Right atrium auricular region (tissue), 2 donors: ENCODE data around the gene PRRC1. TPM values are rescaled to one million over a fixed set of nuclear protein-coding genes. Genes with fewer than 3 reads are reported as not detected.

ENCODE experiments used
- DNase-seq: peaks from one replicate; pipeline ENCODE4 v3.0.0-alpha.2; 2019; ENCODE audit warnings: low spot score
- H3K27ac ChIP-seq, 2 donors: fragments of 200-600 bp; sonication (generic); 1 replicate in 1 of 2; 2 replicates in 1 of 2; pipeline ENCODE4 v1.5.1; 2016 to 2019
- H3K27me3 ChIP-seq, 2 donors: fragments of 200-600 bp; sonication (generic); one replicate each; pipeline versions ENCODE4 v1.5.1 to v1.6.0; 2017 to 2019
- H3K36me3 ChIP-seq: fragments of 200-600 bp; sonication (generic); one replicate; pipeline ENCODE4 v1.5.1; 2016
- H3K4me1 ChIP-seq, 2 donors: fragments of 200-600 bp; sonication (generic); one replicate each; pipeline versions ENCODE4 v1.5.1 to v1.6.0; 2017 to 2019
- H3K4me3 ChIP-seq, 2 donors: fragments of 200-600 bp; sonication (generic); 1 replicate in 1 of 2; 2 replicates in 1 of 2; pipeline ENCODE4 v1.5.1; 2017 to 2019; ENCODE audit warnings: mild to moderate bottlenecking in 1 of 2, moderate library complexity in 1 of 2
- H3K9me3 ChIP-seq, 2 donors: fragments of 200-600 bp; sonication (generic); one replicate each; pipeline ENCODE4 v1.5.1; 2019
- CTCF ChIP-seq, 2 donors: fragments of 200-600 bp; sonication (generic); IDR thresholded peaks; one replicate each; pipeline ENCODE4 v1.5.1; 2019; ENCODE audit warnings: antibody characterized with exemption in 2 of 2
- total RNA-seq, 2 donors: library from RNA; depleted of rRNA; stranded (reverse); fragments of >200 nt; gene quantifications; one replicate each; pipeline ENCODE4 v1.1.0, GENCODE V29; 2016

Gene PRRC1
- total RNA-seq, 2 donors from 2014 or later: 19.3 to 34.6 TPM

- Histone ChIP-seq H3K4me1 (no peaks in the 10 kb centered on the region), H3K27ac (no peak overlapping the region), H3K9me3 (no peaks in the 10 kb centered on the region), H3K36me3 (no peaks in the 10 kb centered on the region), H3K27me3 (no peaks in the 10 kb centered on the region), H3K4me3 (no peak overlapping the region)
- no peak for DNase-seq
- TF ChIP-seq CTCF (IDR thresholded peaks at IDR 0.05): no peak
Observed at GRCh38 chr5:127498548-127498947, 18.9 kb upstream of the PRRC1 start.

- TF ChIP-seq CTCF (IDR thresholded peaks at IDR 0.05): no peak
- Histone ChIP-seq H3K36me3 (no peaks in the 10 kb centered on the region), H3K4me3 (no peak overlapping the region), H3K9me3 (no peaks in the 10 kb centered on the region), H3K4me1 (no peaks in the 10 kb centered on the region), H3K27me3 (no peaks in the 10 kb centered on the region), H3K27ac (no peak overlapping the region)
- DNase-seq: no peak
Observed at GRCh38 chr5:127505905-127506304, 11.5 kb upstream of the PRRC1 start.

GRCh38 chr5:127506616-127507015 is 10.8 kb upstream of the PRRC1 start:
- Histone ChIP-seq H3K27ac (no peak overlapping the region), H3K27me3 (no peaks in the 10 kb centered on the region), H3K36me3 (no peaks in the 10 kb centered on the region), H3K4me3 (no peak overlapping the region), H3K9me3 (no peaks in the 10 kb centered on the region), H3K4me1 (no peaks in the 10 kb centered on the region)
- DNase-seq: no peak
- no peak for TF ChIP-seq CTCF (IDR thresholded peaks at IDR 0.05)

- no peaks in the 10 kb centered on the region for H3K36me3 ChIP-seq
- H3K27me3 ChIP-seq: no peaks in the 10 kb centered on the region
- no peak for TF ChIP-seq CTCF (IDR thresholded peaks at IDR 0.05)
- no peak for DNase-seq
- H3K27ac ChIP-seq: no peak overlapping the region
- no peak overlapping the region for H3K4me3 ChIP-seq
- H3K4me1 ChIP-seq: no peaks in the 10 kb centered on the region
- H3K9me3 ChIP-seq: no peaks in the 10 kb centered on the region
Observed at GRCh38 chr5:127508644-127509373, 8.6 kb upstream of the PRRC1 start.

- Histone ChIP-seq H3K27me3 (no peaks in the 10 kb centered on the region), H3K4me3 (no peak overlapping the region), H3K4me1 (peaks cover 0 to 4% of the 10 kb centered on the region in 2 donors), H3K27ac (no peak overlapping the region), H3K9me3 (no peaks in the 10 kb centered on the region), H3K36me3 (no peaks in the 10 kb centered on the region)
- no peak for DNase-seq
- no peak for TF ChIP-seq CTCF (IDR thresholded peaks at IDR 0.05)
Observed at GRCh38 chr5:127513408-127513970, 4.0 kb upstream of the PRRC1 start.
